HUES64 (cell line): ENCODE data around the gene GREM1.

Experiments
- H3K27ac ChIP-seq: 2 replicates; pipeline ENCODE4 v1.7.0; 2013; ENCODE audit warnings: low read depth, low read length, inconsistent platforms
- H3K27me3 ChIP-seq: 2 replicates; pipeline ENCODE4 v1.6.1; 2013; ENCODE audit warnings: mild to moderate bottlenecking, low read length; ENCODE audit not compliant: insufficient read depth
- H3K36me3 ChIP-seq: 2 replicates; pipeline ENCODE4 v1.6.1; 2013; ENCODE audit warnings: mild to moderate bottlenecking, low read length; ENCODE audit not compliant: insufficient read depth
- H3K4me1 ChIP-seq: 2 replicates; pipeline ENCODE4 v1.6.1; 2013; ENCODE audit warnings: mild to moderate bottlenecking, low read length, moderate library complexity; ENCODE audit not compliant: insufficient read depth
- H3K4me3 ChIP-seq: 2 replicates; pipeline ENCODE4 v1.5.1; 2013; ENCODE audit warnings: mild to moderate bottlenecking, low read length, moderate library complexity
- H3K9ac ChIP-seq: 2 replicates; pipeline ENCODE4 v1.6.1; 2013; ENCODE audit warnings: mild to moderate bottlenecking, low read depth, low read length
- H3K9me3 ChIP-seq: 2 replicates; pipeline ENCODE4 v1.6.1; 2013; ENCODE audit warnings: low read depth, low read length; ENCODE audit not compliant: insufficient read depth
- WGBS: fragments of 150-250, 120-280 bp; methylation state at CpG from one replicate; pipeline ENCODE4 v1.1.7; 2013; ENCODE audit warnings: missing lambda C conversion rate; 5-methylcytosine and 5-hydroxymethylcytosine counted together

Gene GREM1

DNA sequence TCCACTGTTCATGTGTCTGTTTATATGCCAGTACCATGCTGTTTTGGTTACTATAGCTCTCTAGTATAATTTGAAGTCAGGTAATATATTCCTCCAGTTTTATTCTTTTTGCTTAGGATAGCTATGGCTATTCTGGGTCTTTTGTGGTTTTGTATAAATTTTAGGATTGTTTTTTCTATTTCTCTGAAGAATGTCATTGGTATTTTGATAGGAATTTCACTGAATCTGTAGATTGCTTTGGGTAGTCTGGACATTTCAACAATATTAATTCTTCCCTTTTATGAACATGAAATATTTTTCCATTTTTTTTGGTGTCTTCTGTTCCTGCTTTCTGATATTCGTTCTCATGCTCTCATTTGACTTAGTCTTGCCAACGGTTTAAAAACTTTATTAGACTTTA is 39.6 kb downstream of the GREM1 start:
- H3K9ac ChIP-seq: no peak overlapping the region
- 96% methylated on average over 2 of the region's 2 CpGs for WGBS
- H3K36me3 ChIP-seq: no peaks in the 10 kb centered on the region
- no peak overlapping the region for H3K27ac ChIP-seq
- H3K27me3 ChIP-seq: no peaks in the 10 kb centered on the region
- no peak overlapping the region for H3K4me3 ChIP-seq
- no peaks in the 10 kb centered on the region for H3K4me1 ChIP-seq
- no peaks in the 10 kb centered on the region for H3K9me3 ChIP-seq

DNA sequence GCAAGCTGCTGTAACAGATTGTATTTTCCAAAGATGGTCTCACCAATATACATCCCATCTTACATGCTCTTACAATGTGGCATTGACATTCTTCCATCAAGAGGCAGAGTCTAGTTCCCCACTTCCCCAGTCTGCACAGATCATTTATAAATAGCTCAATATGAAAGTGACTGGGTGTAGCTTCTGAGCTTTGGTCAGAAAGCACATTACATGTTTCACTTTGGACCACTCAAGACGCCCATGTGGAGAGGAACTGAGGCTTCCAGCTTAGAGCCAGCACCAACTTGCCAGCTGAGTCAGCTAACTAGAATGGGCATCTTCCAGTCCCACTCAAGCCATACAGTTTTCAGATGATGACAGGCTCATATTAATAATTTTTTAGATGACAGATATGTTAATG is 45.5 kb downstream of the GREM1 start:
- H3K9me3 ChIP-seq: no peaks in the 10 kb centered on the region
- no peaks in the 10 kb centered on the region for H3K4me1 ChIP-seq
- no peak overlapping the region for H3K27ac ChIP-seq
- H3K27me3 ChIP-seq: no peaks in the 10 kb centered on the region
- H3K36me3 ChIP-seq: no peaks in the 10 kb centered on the region
- 95% methylated on average over 1 of the region's 1 CpG for WGBS
- no peak overlapping the region for H3K4me3 ChIP-seq
- H3K9ac ChIP-seq: no peak overlapping the region

DNA sequence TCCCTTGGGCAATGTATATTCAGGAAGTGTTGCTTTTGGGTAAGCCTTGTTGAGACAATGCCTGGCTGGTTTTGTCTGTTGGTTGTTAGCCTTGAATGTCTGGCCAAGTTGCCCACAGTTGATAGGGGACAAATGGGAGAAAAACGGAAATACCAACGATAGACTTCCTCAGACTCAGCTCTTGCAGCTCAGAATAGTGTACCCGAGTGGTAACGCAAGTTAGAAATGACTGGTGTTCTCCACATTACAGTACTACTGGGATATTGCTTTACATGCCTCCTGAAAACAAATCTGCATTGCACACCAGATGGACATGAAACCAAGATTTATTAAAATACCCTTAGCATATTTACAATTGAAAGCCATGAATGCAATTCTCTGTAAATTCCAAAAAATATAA is 47.4 kb downstream of the GREM1 start:
- Histone ChIP-seq H3K9me3 (no peaks in the 10 kb centered on the region), H3K36me3 (no peaks in the 10 kb centered on the region), H3K27ac (no peak overlapping the region), H3K4me3 (no peak overlapping the region), H3K9ac (no peak overlapping the region), H3K27me3 (no peaks in the 10 kb centered on the region), H3K4me1 (no peaks in the 10 kb centered on the region)
- 69% methylated on average over 4 of the region's 4 CpGs for WGBS

- no peak overlapping the region for H3K27ac ChIP-seq
- no peak overlapping the region for H3K9ac ChIP-seq
- H3K4me1 ChIP-seq: no peaks in the 10 kb centered on the region
- no peaks in the 10 kb centered on the region for H3K27me3 ChIP-seq
- H3K36me3 ChIP-seq: no peaks in the 10 kb centered on the region
- no peaks in the 10 kb centered on the region for H3K9me3 ChIP-seq
- 63% methylated on average over 3 of the region's 3 CpGs for WGBS
- H3K4me3 ChIP-seq: no peak overlapping the region
These were observed 48.3 kb downstream of the GREM1 start for GRCh38 chr15:32766101-32766500.

DNA sequence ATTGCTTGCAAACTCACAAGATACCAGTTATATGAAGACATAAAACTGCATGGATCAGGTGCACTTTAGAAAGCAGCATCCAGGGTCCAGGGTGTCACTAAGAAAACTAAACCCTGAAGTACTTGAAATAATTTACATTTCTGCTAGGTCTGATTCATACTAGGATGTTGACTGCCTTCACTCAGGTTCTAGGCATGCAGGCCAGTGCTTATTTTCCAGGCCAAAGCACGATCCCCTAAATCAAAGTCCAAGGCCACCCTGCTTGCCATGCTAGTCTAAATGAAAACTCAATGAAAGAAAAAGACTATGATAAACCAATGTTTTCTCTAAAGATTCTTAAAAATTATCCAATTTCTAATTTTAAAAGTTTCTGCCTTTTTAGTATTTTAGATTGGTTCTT is 49.4 kb downstream of the GREM1 start:
- Histone ChIP-seq H3K9ac (no peak overlapping the region), H3K9me3 (no peaks in the 10 kb centered on the region), H3K36me3 (no peaks in the 10 kb centered on the region), H3K27ac (no peak overlapping the region), H3K4me1 (no peaks in the 10 kb centered on the region), H3K4me3 (no peak overlapping the region), H3K27me3 (no peaks in the 10 kb centered on the region)
- 87% methylated on average over 1 of the region's 1 CpG for WGBS

DNA sequence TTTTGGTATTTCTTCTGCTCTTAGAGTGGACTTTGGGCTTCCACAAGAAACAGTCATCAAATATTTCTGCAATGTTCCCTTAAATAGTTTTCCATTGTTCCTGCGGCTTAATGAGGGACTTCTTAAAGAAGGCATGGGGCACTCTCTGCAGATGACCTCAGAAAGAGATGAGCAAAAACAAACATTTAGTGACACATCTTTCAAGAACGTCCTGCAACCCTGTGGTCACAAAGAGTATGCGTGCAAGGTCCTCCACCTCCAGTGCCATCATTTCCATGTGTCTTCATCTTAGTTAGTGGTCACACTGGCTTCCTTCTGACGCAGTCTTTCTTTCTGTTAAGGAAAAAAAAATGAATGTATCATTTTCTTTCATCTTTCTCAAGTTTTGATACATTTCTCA is 56.2 kb downstream of the GREM1 start:
- H3K9ac ChIP-seq: no peak overlapping the region
- H3K4me3 ChIP-seq: no peak overlapping the region
- H3K36me3 ChIP-seq: no peaks in the 10 kb centered on the region; the same call in 1 of the 2 replicates
- peaks cover 7% of the 10 kb centered on the region for H3K9me3 ChIP-seq
- H3K27me3 ChIP-seq: no peaks in the 10 kb centered on the region
- WGBS: 76% methylated on average over 4 of the region's 4 CpGs
- no peaks in the 10 kb centered on the region for H3K4me1 ChIP-seq
- H3K27ac ChIP-seq: no peak overlapping the region

- Histone ChIP-seq H3K27me3 (no peaks in the 10 kb centered on the region), H3K27ac (no peak overlapping the region), H3K36me3 (no peaks in the 10 kb centered on the region; the same call in 1 of the 2 replicates), H3K4me3 (no peak overlapping the region), H3K9me3 (peaks cover 11% of the 10 kb centered on the region), H3K4me1 (no peaks in the 10 kb centered on the region), H3K9ac (no peak overlapping the region)
- WGBS: 100% methylated on average over 3 of the region's 3 CpGs
These were observed 57.3 kb downstream of the GREM1 start for GRCh38 chr15:32775103-32775502.

DNA sequence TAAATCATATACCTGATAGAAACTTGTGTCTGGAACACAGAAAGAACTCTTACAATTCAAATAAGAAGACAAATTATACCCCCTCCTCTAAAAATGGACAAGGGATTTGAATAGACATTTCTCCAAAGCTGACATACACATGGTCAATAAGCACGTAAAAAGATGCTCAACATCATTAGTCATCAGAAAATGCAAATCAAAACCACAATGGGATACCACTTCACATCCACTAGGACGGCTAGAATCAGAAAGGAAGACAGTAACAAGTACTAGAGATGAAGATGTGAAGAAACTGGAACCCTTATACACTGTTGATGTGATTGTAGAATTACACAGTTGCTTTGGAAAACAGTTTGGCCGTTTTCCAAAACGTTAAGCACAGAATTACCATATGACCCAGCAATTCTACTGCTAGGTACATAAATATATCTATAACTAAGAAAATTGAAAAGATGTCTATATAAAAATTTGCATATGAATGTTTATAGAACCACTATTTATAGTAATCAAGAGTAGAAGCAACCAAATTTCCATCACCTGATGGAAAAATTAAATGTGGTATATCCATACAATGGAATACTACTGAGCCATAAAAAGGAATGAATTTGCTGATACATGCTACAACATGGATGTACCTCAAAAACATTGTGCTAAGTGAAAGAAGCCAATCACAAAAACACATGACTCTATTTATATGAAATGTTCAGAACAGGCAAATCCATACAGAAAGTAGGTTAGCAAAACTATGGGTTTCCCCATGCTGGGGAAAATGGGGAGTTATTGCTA is 60.8 kb downstream of the GREM1 start:
- Histone ChIP-seq H3K9ac (no peak overlapping the region), H3K27ac (no peak overlapping the region), H3K4me1 (peaks cover 13% of the 10 kb centered on the region; the same call in 1 of the 2 replicates), H3K27me3 (no peaks in the 10 kb centered on the region), H3K4me3 (no peak overlapping the region), H3K9me3 (peaks cover 11% of the 10 kb centered on the region), H3K36me3 (no peaks in the 10 kb centered on the region; the same call in 1 of the 2 replicates)
- WGBS: 98% methylated on average over 2 of the region's 4 CpGs

- Histone ChIP-seq H3K9me3 (peaks cover 11% of the 10 kb centered on the region), H3K4me3 (no peak overlapping the region), H3K4me1 (peaks cover 13% of the 10 kb centered on the region; the same call in 1 of the 2 replicates), H3K27ac (no peak overlapping the region), H3K9ac (no peak overlapping the region), H3K27me3 (no peaks in the 10 kb centered on the region), H3K36me3 (no peaks in the 10 kb centered on the region; the same call in 1 of the 2 replicates)
- 28% methylated on average over 3 of the region's 3 CpGs for WGBS
These were observed 64.0 kb downstream of the GREM1 start for GRCh38 chr15:32781781-32782180.

- no peak overlapping the region for H3K9ac ChIP-seq
- no peaks in the 10 kb centered on the region for H3K27me3 ChIP-seq
- no peaks in the 10 kb centered on the region for H3K9me3 ChIP-seq
- no peak overlapping the region for H3K27ac ChIP-seq
- H3K4me3 ChIP-seq: no peak overlapping the region
- peaks cover 13% of the 10 kb centered on the region; the same call in 1 of the 2 replicates for H3K4me1 ChIP-seq
- no peaks in the 10 kb centered on the region for H3K36me3 ChIP-seq
These were observed 66.8 kb downstream of the GREM1 start for GRCh38 chr15:32784581-32784980.

DNA sequence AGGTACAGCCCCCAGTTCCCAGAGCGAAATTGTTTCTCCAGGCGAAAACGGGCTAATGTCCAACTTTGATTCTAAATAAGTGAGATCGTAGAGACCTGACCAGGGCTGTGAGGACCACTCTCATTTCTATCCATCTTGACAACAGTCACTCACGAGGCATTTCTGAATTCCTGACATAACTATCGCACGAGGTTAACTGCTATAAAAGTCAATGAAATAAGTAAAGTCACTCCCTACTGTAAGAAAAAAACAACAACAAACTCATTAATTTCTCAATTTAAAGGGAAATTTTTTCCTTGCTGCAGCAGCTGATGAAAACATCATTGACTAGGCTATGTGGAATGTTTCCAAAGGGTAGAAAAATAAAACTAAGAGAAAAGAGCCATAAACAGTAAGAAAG is 69.1 kb downstream of the GREM1 start:
- no peaks in the 10 kb centered on the region for H3K27me3 ChIP-seq
- 94% methylated on average over 7 of the region's 7 CpGs for WGBS
- H3K4me1 ChIP-seq: peaks cover 5% of the 10 kb centered on the region; the same call in 1 of the 2 replicates
- H3K9me3 ChIP-seq: no peaks in the 10 kb centered on the region
- H3K36me3 ChIP-seq: no peaks in the 10 kb centered on the region
- no peak overlapping the region for H3K9ac ChIP-seq
- no peak overlapping the region for H3K4me3 ChIP-seq
- no peak overlapping the region for H3K27ac ChIP-seq
